BLaER1 treated with 17β-estradiol and CSF1 and Interleukin-3, amounts not matched to agents 10 nM and 100 nM (cell line): ENCODE data around the gene LCLAT1.

Experiments used
- H3K27ac ChIP-seq, 11 experiments: shearing (Covaris generic); formaldehyde crosslinking; 2 replicates each; pipeline ENCODE4 v1.8.1; 2022
- H3K27me3 ChIP-seq, 11 experiments: shearing (Covaris generic); formaldehyde crosslinking; 2 replicates each; pipeline ENCODE4 v1.8.1; 2022
- H3K36me3 ChIP-seq, 11 experiments: shearing (Covaris generic); formaldehyde crosslinking; 2 replicates each; pipeline ENCODE4 v1.8.1; 2022
- H3K4me1 ChIP-seq, 10 experiments: shearing (Covaris generic); formaldehyde crosslinking; 2 replicates each; pipeline ENCODE4 v1.8.1; 2022
- H3K4me2 ChIP-seq, 11 experiments: shearing (Covaris generic); formaldehyde crosslinking; 2 replicates each; pipeline ENCODE4 v1.8.1; 2022
- H3K4me3 ChIP-seq, 10 experiments: shearing (Covaris generic); formaldehyde crosslinking; 2 replicates each; pipeline ENCODE4 v1.8.1; 2022
- H3K9ac ChIP-seq, 11 experiments: shearing (Covaris generic); formaldehyde crosslinking; 2 replicates each; pipeline ENCODE4 v1.8.1; 2022
- H3K9me3 ChIP-seq, 11 experiments: shearing (Covaris generic); formaldehyde crosslinking; replicated peaks in 1 of 11; 2 replicates each; pipeline ENCODE4 v1.8.1; 2022
- H4K20me1 ChIP-seq, 11 experiments: shearing (Covaris generic); formaldehyde crosslinking; 2 replicates each; pipeline ENCODE4 v1.8.1; 2022
- Cebpa-rat ChIP-seq, 11 experiments: shearing (Covaris generic); IDR thresholded peaks; 2 replicates each; pipeline ENCODE4 v1.8.1; 2022

LCLAT1 gene

DNA sequence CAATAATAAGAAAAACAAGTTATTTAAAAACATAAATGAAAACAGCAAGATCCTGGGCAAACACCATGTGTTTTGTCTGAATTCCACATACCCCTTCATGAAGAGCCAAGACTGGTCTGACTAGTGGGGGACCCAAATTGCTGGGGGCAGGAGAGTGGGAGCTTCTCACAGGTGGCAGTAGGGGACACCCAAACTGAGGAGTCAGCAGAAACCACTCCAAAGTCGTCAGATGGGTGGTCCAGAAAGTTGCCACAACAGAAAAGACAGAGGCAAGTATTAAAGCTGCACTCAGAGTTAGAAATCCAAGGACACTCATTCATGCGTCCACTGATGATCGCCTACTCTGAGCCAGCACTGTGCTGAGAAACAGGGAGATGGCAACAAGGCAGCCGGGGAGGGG, 12.3 kb upstream of the LCLAT1 start:
- no peaks in the 10 kb centered on the region for H4K20me1 ChIP-seq
- TF ChIP-seq Cebpa-rat (IDR thresholded peaks at IDR 0.05): no peak
- H3K4me1 ChIP-seq: peaks cover 0 to 28% (median 7%) of the 10 kb centered on the region in 10 experiments; a peak in 10 of 20 replicates
- no peak overlapping the region for H3K27ac ChIP-seq
- no peak overlapping the region for H3K4me2 ChIP-seq
- H3K27me3 ChIP-seq: no peaks in the 10 kb centered on the region
- no peaks in the 10 kb centered on the region for H3K36me3 ChIP-seq
- H3K9me3 ChIP-seq: no peaks in the 10 kb centered on the region
- H3K9ac ChIP-seq: no peak overlapping the region
- H3K4me3 ChIP-seq: no peak overlapping the region

DNA sequence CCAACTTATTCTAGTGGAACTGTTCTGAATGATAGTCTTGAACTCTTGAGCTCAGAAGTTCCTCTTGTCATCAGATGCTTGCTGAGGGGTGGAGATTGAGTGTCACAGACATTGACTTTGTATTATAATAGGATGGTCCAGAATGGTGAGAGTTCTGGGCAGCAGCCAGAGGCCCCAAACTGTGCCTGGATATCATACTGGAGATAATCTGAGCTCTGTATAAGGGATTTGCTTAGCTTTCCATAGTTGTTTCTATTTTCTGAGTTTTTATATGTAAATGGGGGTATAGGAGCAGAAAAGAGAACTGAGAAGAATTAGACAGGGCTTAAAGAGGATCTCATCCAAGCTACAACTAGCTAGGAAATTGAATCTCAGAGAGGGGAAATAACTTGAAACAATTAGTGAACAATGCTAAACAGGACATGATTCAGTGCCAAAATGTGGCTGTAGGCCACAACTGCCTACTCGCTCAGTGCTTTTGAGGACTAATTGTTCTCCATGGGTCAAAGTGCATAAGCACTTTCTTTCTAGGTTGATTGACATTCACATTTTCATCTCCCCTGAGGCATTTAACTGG, 10.1 kb upstream of the LCLAT1 start:
- Histone ChIP-seq H3K36me3 (no peaks in the 10 kb centered on the region), H4K20me1 (no peaks in the 10 kb centered on the region), H3K27ac (peak overlapping the region in 2 of 11 experiments; percentile 6 to 22; a peak in 3 of 22 replicates), H3K4me3 (no peak overlapping the region), H3K9me3 (no peaks in the 10 kb centered on the region), H3K4me2 (peak overlapping the region in 4 of 11 experiments; percentile 39 to 73 (median 46); a peak in 9 of 22 replicates), H3K4me1 (peaks cover 0 to 28% (median 7%) of the 10 kb centered on the region in 10 experiments; a peak in 10 of 20 replicates), H3K27me3 (no peaks in the 10 kb centered on the region), H3K9ac (no peak overlapping the region)
- no peak for TF ChIP-seq Cebpa-rat (IDR thresholded peaks at IDR 0.05)

DNA sequence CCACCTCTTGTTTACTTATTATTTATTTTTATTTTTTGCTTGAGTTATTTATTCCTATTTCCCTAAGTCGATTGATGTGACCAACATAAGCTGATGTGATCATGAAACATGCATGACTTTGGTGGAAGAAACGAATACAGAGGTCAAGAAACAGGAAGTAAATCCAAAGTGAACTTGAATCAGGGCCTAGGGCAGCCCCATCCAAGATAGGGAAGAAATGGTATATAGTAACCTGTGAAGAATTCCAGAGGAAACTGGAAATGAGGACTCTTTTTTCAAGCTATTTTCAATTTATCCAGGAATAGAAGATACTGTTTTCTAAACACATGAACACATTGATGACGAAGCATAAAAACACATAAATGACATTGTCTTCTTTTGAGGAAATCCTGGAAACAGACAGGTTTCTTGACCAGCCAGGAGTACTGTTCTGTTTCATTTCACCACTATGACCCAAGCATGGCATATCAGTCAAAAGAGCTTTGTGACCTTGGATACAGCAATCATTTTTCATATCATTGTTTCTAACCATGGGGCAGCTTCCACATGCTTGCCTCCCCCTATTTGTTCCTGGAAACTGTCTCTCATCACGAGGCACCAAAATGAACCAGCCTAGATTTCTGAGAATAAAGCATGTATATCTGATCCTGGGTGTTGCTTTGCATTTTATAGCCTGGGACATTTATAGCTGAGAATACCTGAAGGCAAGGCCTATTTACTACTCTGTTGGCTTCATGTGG, 9.1 kb upstream of the LCLAT1 start:
- Histone ChIP-seq H3K36me3 (no peaks in the 10 kb centered on the region), H3K9ac (no peak overlapping the region), H3K27ac (no peak overlapping the region), H3K4me2 (peak overlapping the region in 4 of 11 experiments; percentile 39 to 73 (median 46); a peak in 8 of 22 replicates), H3K9me3 (no peaks in the 10 kb centered on the region), H3K4me1 (peaks cover 0 to 28% (median 7%) of the 10 kb centered on the region in 10 experiments; a peak in 10 of 20 replicates), H3K4me3 (no peak overlapping the region), H3K27me3 (no peaks in the 10 kb centered on the region), H4K20me1 (no peaks in the 10 kb centered on the region)
- TF ChIP-seq Cebpa-rat (IDR thresholded peaks at IDR 0.05): no peak

DNA sequence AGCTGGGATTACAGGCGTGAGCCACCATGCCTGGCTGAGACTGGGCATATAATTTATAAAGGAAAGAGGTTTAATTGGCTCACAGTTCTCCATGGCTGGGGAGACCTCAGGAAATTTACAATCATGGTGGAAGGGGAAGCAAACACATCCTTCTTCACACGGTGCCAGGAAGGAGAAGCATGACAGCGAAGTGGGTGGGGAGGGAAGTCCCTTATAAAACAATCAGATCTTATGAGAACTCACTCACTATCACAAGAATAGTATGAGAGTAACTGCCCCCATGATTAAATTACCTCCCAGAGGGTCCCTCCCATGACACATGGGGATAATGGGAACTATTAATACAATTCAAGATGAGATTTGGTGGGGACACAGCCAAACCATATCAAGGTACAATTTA, 7.8 kb upstream of the LCLAT1 start:
- TF ChIP-seq Cebpa-rat (IDR thresholded peaks at IDR 0.05): no peak
- H3K9me3 ChIP-seq: no peaks in the 10 kb centered on the region
- H3K36me3 ChIP-seq: no peaks in the 10 kb centered on the region
- H4K20me1 ChIP-seq: no peaks in the 10 kb centered on the region
- H3K9ac ChIP-seq: no peak overlapping the region
- H3K4me3 ChIP-seq: no peak overlapping the region
- no peak overlapping the region for H3K27ac ChIP-seq
- H3K27me3 ChIP-seq: no peaks in the 10 kb centered on the region
- H3K4me1 ChIP-seq: peaks cover 0 to 28% (median 7%) of the 10 kb centered on the region in 10 experiments; a peak in 10 of 20 replicates
- peak overlapping the region in 2 of 11 experiments; percentile 4 to 11; a peak in 1 of 22 replicates for H3K4me2 ChIP-seq

DNA sequence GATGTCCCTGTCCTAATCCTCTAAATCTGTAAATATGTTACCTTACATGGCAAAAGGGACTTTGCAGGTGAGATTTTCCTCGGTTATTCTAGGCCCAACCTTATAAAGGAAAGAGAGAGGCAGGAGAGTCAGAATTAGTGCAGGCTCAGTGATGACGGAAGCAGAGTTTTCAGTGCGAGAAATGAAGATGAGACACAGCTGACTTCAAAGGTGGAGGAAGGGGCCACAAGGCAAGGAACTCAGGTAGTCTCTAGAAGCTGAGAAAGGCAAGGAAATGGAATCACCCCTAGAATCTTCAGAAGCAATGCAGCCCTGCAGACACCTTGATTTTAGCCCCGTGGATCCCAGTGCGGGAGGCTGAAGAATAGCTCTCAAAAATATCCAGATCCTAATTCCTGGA, 7.2 kb upstream of the LCLAT1 start:
- H3K27ac ChIP-seq: no peak overlapping the region
- H3K4me3 ChIP-seq: no peak overlapping the region
- H4K20me1 ChIP-seq: no peaks in the 10 kb centered on the region
- H3K36me3 ChIP-seq: no peaks in the 10 kb centered on the region
- peaks cover 0 to 28% (median 7%) of the 10 kb centered on the region in 10 experiments; a peak in 10 of 20 replicates for H3K4me1 ChIP-seq
- no peak for TF ChIP-seq Cebpa-rat (IDR thresholded peaks at IDR 0.05)
- H3K9ac ChIP-seq: no peak overlapping the region
- H3K27me3 ChIP-seq: no peaks in the 10 kb centered on the region
- H3K4me2 ChIP-seq: no peak overlapping the region
- H3K9me3 ChIP-seq: no peaks in the 10 kb centered on the region

DNA sequence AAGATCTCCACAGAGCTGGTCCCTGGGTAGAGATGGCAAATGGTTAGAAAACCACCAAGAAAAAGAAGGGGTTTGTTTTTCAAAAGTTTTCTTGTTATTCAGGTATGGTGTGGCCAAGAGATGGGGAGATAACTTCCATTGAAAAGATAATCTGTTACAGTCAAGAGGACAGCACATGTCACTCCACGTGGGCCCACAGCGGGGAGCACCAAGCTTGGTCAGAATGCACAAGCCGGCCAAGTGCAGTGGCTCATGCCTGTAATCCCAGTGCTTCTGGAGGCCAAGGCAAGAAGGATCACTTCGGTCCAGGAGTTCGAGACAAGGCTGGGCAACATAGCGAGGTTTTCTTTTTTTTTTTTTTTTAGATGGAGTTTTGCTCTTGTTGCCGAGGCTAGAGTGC, 6.0 kb upstream of the LCLAT1 start:
- peaks cover 0 to 27% (median 7%) of the 10 kb centered on the region in 10 experiments; a peak in 10 of 20 replicates for H3K4me1 ChIP-seq
- H3K4me3 ChIP-seq: no peak overlapping the region
- no peaks in the 10 kb centered on the region for H3K9me3 ChIP-seq
- H3K36me3 ChIP-seq: no peaks in the 10 kb centered on the region
- H3K9ac ChIP-seq: no peak overlapping the region
- no peak overlapping the region for H3K4me2 ChIP-seq
- no peaks in the 10 kb centered on the region for H3K27me3 ChIP-seq
- TF ChIP-seq Cebpa-rat (IDR thresholded peaks at IDR 0.05): no peak
- no peak overlapping the region for H3K27ac ChIP-seq
- H4K20me1 ChIP-seq: no peaks in the 10 kb centered on the region

DNA sequence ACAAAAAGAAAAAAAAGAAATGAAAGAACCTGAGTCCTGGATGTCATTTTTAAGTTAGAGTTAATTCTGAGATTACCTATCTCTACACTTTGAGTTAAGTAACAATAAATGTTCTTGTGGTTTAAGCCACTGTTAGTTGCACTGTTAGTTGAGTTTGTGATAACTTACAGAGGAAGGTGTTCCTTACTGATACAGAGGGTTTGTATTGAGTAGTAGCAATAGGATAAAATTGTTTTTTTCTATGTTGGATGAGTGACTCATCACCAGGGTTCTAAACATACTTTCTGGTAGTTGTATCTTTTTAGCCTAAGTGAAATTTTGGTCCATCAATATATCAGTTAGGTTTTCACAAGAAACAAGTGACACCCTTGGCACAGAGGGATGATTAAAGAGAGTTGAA, 4.0 kb upstream of the LCLAT1 start:
- H3K4me1 ChIP-seq: peaks cover 9 to 18% (median 12%) of the 10 kb centered on the region in 10 experiments
- no peak for TF ChIP-seq Cebpa-rat (IDR thresholded peaks at IDR 0.05)

DNA sequence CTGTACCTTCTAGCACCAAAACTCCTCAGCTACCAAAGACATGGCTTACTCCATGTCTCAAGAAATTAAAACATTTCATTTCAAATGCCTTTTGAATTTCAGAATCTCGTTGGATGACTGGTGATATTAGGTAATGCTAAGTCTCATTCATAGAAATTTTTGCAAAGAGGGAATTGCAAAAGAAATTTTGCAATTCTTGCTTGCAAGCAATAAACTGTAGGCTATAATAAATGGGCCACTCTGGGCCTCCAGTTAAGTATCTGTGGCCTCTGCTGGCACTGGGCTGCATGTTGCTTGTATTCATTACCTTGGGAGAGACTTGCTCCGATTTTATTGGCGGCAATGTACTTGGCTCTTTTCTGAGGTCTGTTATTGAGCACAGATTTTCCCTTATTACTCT, 2.8 kb upstream of the LCLAT1 start:
- H3K27ac ChIP-seq: no peak overlapping the region
- H3K4me2 ChIP-seq: no peak overlapping the region
- no peak for TF ChIP-seq Cebpa-rat (IDR thresholded peaks at IDR 0.05)
- peaks cover 15 to 21% (median 20%) of the 10 kb centered on the region in 10 experiments for H3K4me1 ChIP-seq
- no peaks in the 10 kb centered on the region for H4K20me1 ChIP-seq
- no peak overlapping the region for H3K9ac ChIP-seq
- no peaks in the 10 kb centered on the region for H3K27me3 ChIP-seq
- H3K36me3 ChIP-seq: no peaks in the 10 kb centered on the region
- H3K4me3 ChIP-seq: no peak overlapping the region
- no peaks in the 10 kb centered on the region for H3K9me3 ChIP-seq

More for the DNA sequence above, 4.0 kb upstream of the LCLAT1 start:
- Histone ChIP-seq H3K4me2 (no peak overlapping the region), H3K4me3 (no peak overlapping the region), H3K27ac (no peak overlapping the region), H3K9ac (no peak overlapping the region), H3K27me3 (no peaks in the 10 kb centered on the region), H3K9me3 (no peaks in the 10 kb centered on the region), H4K20me1 (no peaks in the 10 kb centered on the region), H3K36me3 (no peaks in the 10 kb centered on the region)

DNA sequence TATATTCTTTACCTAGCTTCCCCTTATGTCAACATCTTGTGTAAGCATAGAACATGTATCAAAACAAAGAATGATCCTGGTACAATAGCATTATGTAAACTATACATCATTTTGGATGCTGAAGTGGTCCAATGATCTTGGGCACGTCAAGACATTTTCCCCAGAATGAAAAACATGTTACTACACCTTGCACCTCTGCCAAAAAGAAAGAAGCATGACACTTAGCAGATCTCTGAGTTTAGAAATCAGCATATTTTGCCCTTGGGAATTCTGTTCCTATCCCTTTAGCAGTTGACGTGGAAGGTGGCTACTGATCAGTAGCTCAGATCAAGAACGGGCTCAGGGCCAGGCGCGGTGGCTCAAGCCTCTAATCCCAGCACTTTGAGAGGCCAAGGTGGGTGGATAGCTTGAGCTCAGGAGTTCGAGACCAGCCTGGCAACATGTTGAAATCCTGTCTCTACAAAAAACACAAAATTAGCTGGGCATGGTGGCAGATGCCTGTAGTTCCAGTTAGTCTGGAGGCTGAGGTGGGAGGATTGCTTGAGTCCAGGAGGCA, 1.7 kb upstream of the LCLAT1 start:
- Histone ChIP-seq H3K36me3 (peaks cover 0 to 8% (median 3%) of the 10 kb centered on the region in 11 experiments; a peak in 3 of 22 replicates), H3K9me3 (no peaks in the 10 kb centered on the region), H3K4me2 (no peak overlapping the region), H3K4me3 (no peak overlapping the region), H3K27me3 (no peaks in the 10 kb centered on the region), H3K9ac (no peak overlapping the region), H4K20me1 (no peaks in the 10 kb centered on the region), H3K4me1 (peaks cover 15 to 21% (median 20%) of the 10 kb centered on the region in 10 experiments), H3K27ac (no peak overlapping the region)
- TF ChIP-seq Cebpa-rat (IDR thresholded peaks at IDR 0.05): no peak
